Measurements from ENCODE around the gene CTSC.

The CTSC gene

GRCh38 chr11:88377646-88378045 is 40.1 kb upstream of the CTSC start:
- TF ChIP-seq, protein P1, sequence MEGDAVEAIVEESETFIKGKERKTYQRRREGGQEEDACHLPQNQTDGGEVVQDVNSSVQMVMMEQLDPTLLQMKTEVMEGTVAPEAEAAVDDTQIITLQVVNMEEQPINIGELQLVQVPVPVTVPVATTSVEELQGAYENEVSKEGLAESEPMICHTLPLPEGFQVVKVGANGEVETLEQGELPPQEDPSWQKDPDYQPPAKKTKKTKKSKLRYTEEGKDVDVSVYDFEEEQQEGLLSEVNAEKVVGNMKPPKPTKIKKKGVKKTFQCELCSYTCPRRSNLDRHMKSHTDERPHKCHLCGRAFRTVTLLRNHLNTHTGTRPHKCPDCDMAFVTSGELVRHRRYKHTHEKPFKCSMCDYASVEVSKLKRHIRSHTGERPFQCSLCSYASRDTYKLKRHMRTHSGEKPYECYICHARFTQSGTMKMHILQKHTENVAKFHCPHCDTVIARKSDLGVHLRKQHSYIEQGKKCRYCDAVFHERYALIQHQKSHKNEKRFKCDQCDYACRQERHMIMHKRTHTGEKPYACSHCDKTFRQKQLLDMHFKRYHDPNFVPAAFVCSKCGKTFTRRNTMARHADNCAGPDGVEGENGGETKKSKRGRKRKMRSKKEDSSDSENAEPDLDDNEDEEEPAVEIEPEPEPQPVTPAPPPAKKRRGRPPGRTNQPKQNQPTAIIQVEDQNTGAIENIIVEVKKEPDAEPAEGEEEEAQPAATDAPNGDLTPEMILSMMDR (IDR thresholded peaks at IDR 0.05; ENCODE audit: extremely low read depth, insufficient read depth, missing control alignments), result no peak
- in situ Hi-C loops (cut with MboI; ENCODE audit: low pct_unique_long_range_greater_than_20kb, low sequenced_read_pairs, unreplicated experiment), result no loop called here
- DNase-seq (ENCODE audit: low spot score), result no peak

GRCh38 chr11:88377144-88377543 is 39.6 kb upstream of the CTSC start:
- DNase-seq (ENCODE audit: low spot score), result no peak
- TF ChIP-seq, protein P1 (IDR thresholded peaks at IDR 0.05; ENCODE audit: extremely low read depth, insufficient read depth, missing control alignments), result no peak
- in situ Hi-C loops (cut with MboI; ENCODE audit: low pct_unique_long_range_greater_than_20kb, low sequenced_read_pairs, unreplicated experiment), result no loop called here

DNA sequence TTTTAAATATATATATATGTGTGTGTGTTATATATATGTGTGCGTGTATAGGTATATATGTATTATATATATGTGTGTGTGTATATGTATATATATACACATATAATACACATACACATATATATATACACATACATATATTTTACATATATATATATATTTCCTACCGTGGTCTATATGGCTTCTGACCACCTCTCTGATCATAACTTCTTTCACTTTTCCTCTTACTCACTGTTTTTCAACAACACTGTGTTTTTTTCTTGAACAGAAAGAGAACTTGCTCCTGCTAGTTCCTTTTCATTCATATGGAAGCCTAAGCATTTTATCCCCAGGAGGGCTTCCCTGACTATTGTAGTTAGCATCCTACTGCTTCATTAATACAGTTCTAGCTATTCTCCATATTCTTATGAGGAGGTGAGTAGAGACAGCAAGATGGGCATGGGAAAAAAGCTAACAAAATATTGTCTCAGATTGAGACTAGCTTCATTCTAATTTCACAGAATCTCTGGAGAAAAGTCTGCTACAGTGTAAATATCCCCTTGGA is 38.5 kb upstream of the CTSC start:
- TF ChIP-seq, protein P1 (IDR thresholded peaks at IDR 0.05; ENCODE audit: extremely low read depth, insufficient read depth, missing control alignments), result no peak

GRCh38 chr11:88370782-88371181 is 33.2 kb upstream of the CTSC start:
- in situ Hi-C loops (cut with MboI; ENCODE audit: low pct_unique_long_range_greater_than_20kb, low sequenced_read_pairs, unreplicated experiment), result no loop called here
- TF ChIP-seq, protein P1 (IDR thresholded peaks at IDR 0.05; ENCODE audit: extremely low read depth, insufficient read depth, missing control alignments), result no peak
- no peak for DNase-seq (ENCODE audit: low spot score)

More for the DNA sequence above, 38.5 kb upstream of the CTSC start:
- in situ Hi-C loops (cut with MboI; ENCODE audit: low pct_unique_long_range_greater_than_20kb, low sequenced_read_pairs, unreplicated experiment), result no loop called here
- no peak for DNase-seq (ENCODE audit: low spot score)

- TF ChIP-seq, protein P1 (IDR thresholded peaks at IDR 0.05; ENCODE audit: extremely low read depth, insufficient read depth, missing control alignments), result no peak
- no peak for DNase-seq (ENCODE audit: low spot score)
- in situ Hi-C loops (cut with MboI; ENCODE audit: low pct_unique_long_range_greater_than_20kb, low sequenced_read_pairs, unreplicated experiment), result no loop called here
Measured at GRCh38 chr11:88367310-88367709, 29.8 kb upstream of the CTSC start.

- no peak for DNase-seq (ENCODE audit: low spot score)
- TF ChIP-seq, protein P1 (IDR thresholded peaks at IDR 0.05; ENCODE audit: extremely low read depth, insufficient read depth, missing control alignments), result no peak
- in situ Hi-C loops (cut with MboI; ENCODE audit: low pct_unique_long_range_greater_than_20kb, low sequenced_read_pairs, unreplicated experiment), result no loop called here
Measured at GRCh38 chr11:88363648-88364065, 26.1 kb upstream of the CTSC start.

Measured in GM13977 (cell line).